ENCODE data around the gene EFHC1.

GRCh38 chr6:52417675-52418111, 2.4 kb upstream of the EFHC1 start:
- TF ChIP-seq CTCF (IDR thresholded peaks at IDR 0.05), result no peak
- no peak for TF ChIP-seq POLR2AphosphoS5 (IDR thresholded peaks at IDR 0.05)
- no peak for TF ChIP-seq EP300 (IDR thresholded peaks at IDR 0.05)
